MG63 (cell line): ENCODE results near the gene ATL2. TPM values are rescaled to one million over a fixed set of nuclear protein-coding genes. Genes with fewer than 3 reads are reported as not detected.
"Not testable (repeated sequence)": the region's sequence is repeated elsewhere in the genome, so short reads cannot be mapped to it uniquely, and the experiment has no call there.

ENCODE experiments used
- DNase-seq: peaks from one replicate; pipeline ENCODE4 v3.0.0-alpha.2; 2020
- H3K27me3 ChIP-seq: fragments of 250-450 bp; sonication (Bioruptor Pico); 2 replicates; pipeline ENCODE4 v1.5.1; 2020; ENCODE audit warnings: mild to moderate bottlenecking, moderate library complexity
- H3K36me3 ChIP-seq: fragments of 250-450 bp; sonication (Bioruptor Pico); 2 replicates; pipeline ENCODE4 v1.5.1; 2020; ENCODE audit warnings: mild to moderate bottlenecking, moderate library complexity
- H3K4me3 ChIP-seq: fragments of 250-450 bp; sonication (Bioruptor Pico); 2 replicates; pipeline ENCODE4 v1.5.1; 2020; ENCODE audit warnings: mild to moderate bottlenecking, moderate library complexity
- H3K9me3 ChIP-seq: fragments of 250-450 bp; sonication (Bioruptor Pico); 2 replicates; pipeline ENCODE4 v1.5.1; 2020; ENCODE audit warnings: mild to moderate bottlenecking, moderate library complexity
- total RNA-seq: library from RNA; depleted of rRNA; stranded (reverse); fragments of >200 nt; shearing (Covaris generic); gene quantifications from 2 replicates; pipeline ENCODE4 v1.2.3, GENCODE V29; 2014; ENCODE audit warnings: low replicate concordance

Gene ATL2
- total RNA-seq, 1 experiment from 2014 or later, result 26.1 TPM

GRCh38 chr2:38308821-38309220 lies 68.3 kb downstream of the ATL2 start:
- H3K36me3 ChIP-seq, result peaks cover 50% of the 10 kb centered on the region
- no peak overlapping the region for H3K4me3 ChIP-seq
- DNase-seq, result no peak
- H3K27me3 ChIP-seq, result no peaks in the 10 kb centered on the region
- no peaks in the 10 kb centered on the region for H3K9me3 ChIP-seq

GRCh38 chr2:38301969-38302702 lies 74.9 kb downstream of the ATL2 start:
- H3K27me3 ChIP-seq, result no peaks in the 10 kb centered on the region
- no peaks in the 10 kb centered on the region for H3K9me3 ChIP-seq
- DNase-seq, result peak; percentile 16
- peaks cover 39% of the 10 kb centered on the region for H3K36me3 ChIP-seq
- H3K4me3 ChIP-seq, result no peak overlapping the region

GRCh38 chr2:38301340-38301968 lies 75.6 kb downstream of the ATL2 start:
- DNase-seq, result no peak
- H3K36me3 ChIP-seq, result peaks cover 46% of the 10 kb centered on the region

GRCh38 chr2:38298539-38298938 lies 78.5 kb downstream of the ATL2 start:
- Histone ChIP-seq H3K27me3 (no peaks in the 10 kb centered on the region), H3K9me3 (no peaks in the 10 kb centered on the region), H3K4me3 (no peak overlapping the region), H3K36me3 (peaks cover 51% of the 10 kb centered on the region)
- DNase-seq, result no peak

More at GRCh38 chr2:38301340-38301968, 75.6 kb downstream of the ATL2 start:
- Histone ChIP-seq H3K27me3 (no peaks in the 10 kb centered on the region), H3K9me3 (no peaks in the 10 kb centered on the region), H3K4me3 (no peak overlapping the region)

- Histone ChIP-seq H3K4me3 (no peak overlapping the region), H3K36me3 (peaks cover 45% of the 10 kb centered on the region), H3K9me3 (no peaks in the 10 kb centered on the region), H3K27me3 (no peaks in the 10 kb centered on the region)
- no peak for DNase-seq
Observed at GRCh38 chr2:38296197-38296780, 80.8 kb downstream of the ATL2 start.

- Histone ChIP-seq H3K4me3 (no peak overlapping the region), H3K27me3 (no peaks in the 10 kb centered on the region), H3K36me3 (peaks cover 43% of the 10 kb centered on the region), H3K9me3 (no peaks in the 10 kb centered on the region)
- no peak for DNase-seq
Observed at GRCh38 chr2:38294597-38294996, 82.5 kb downstream of the ATL2 start.

GRCh38 chr2:38293152-38293865 lies 83.8 kb downstream of the ATL2 start:
- H3K9me3 ChIP-seq, result no peaks in the 10 kb centered on the region
- H3K27me3 ChIP-seq, result no peaks in the 10 kb centered on the region
- no peak overlapping the region for H3K4me3 ChIP-seq
- DNase-seq, result no peak
- H3K36me3 ChIP-seq, result peaks cover 33% of the 10 kb centered on the region

- H3K36me3 ChIP-seq, result peaks cover 6% of the 10 kb centered on the region
- H3K9me3 ChIP-seq, result no peaks in the 10 kb centered on the region; the same call in 1 of the 2 replicates
- no peaks in the 10 kb centered on the region for H3K27me3 ChIP-seq
- DNase-seq, result no peak
- no peak overlapping the region for H3K4me3 ChIP-seq
Observed at GRCh38 chr2:38290332-38290731, 86.7 kb downstream of the ATL2 start.

- no peak for DNase-seq
- H3K36me3 ChIP-seq, result no peaks in the 10 kb centered on the region
- H3K9me3 ChIP-seq, result no peaks in the 10 kb centered on the region; the same call in 1 of the 2 replicates
- H3K27me3 ChIP-seq, result no peaks in the 10 kb centered on the region
- H3K4me3 ChIP-seq, result no peak overlapping the region
Observed at GRCh38 chr2:38284971-38285370, 92.1 kb downstream of the ATL2 start.

GRCh38 chr2:38281095-38281742 lies 95.9 kb downstream of the ATL2 start:
- Histone ChIP-seq H3K9me3 (no peaks in the 10 kb centered on the region), H3K27me3 (no peaks in the 10 kb centered on the region), H3K4me3 (no peak overlapping the region), H3K36me3 (no peaks in the 10 kb centered on the region)
- DNase-seq, result no peak

GRCh38 chr2:38279201-38279600 lies 97.9 kb downstream of the ATL2 start:
- H3K27me3 ChIP-seq, result no peaks in the 10 kb centered on the region
- no peak overlapping the region for H3K4me3 ChIP-seq
- no peaks in the 10 kb centered on the region for H3K36me3 ChIP-seq
- H3K9me3 ChIP-seq, result no peaks in the 10 kb centered on the region
- no peak for DNase-seq

- DNase-seq, H3K9me3 ChIP-seq, H3K4me3 ChIP-seq, H3K36me3 ChIP-seq, H3K27me3 ChIP-seq: not testable (repeated sequence)
Observed at GRCh38 chr2:38278117-38278438, 99.0 kb downstream of the ATL2 start.

GRCh38 chr2:38277245-38278116 lies 99.6 kb downstream of the ATL2 start:
- Histone ChIP-seq H3K27me3 (no peaks in the 10 kb centered on the region), H3K9me3 (no peaks in the 10 kb centered on the region), H3K36me3 (no peaks in the 10 kb centered on the region), H3K4me3 (no peak overlapping the region)
- DNase-seq, result no peak

GRCh38 chr2:38274286-38275276 lies 102.5 kb downstream of the ATL2 start:
- H3K27me3 ChIP-seq, result no peaks in the 10 kb centered on the region
- DNase-seq, result no peak
- H3K4me3 ChIP-seq, result no peak overlapping the region
- no peaks in the 10 kb centered on the region for H3K9me3 ChIP-seq
- H3K36me3 ChIP-seq, result no peaks in the 10 kb centered on the region

- no peak overlapping the region for H3K4me3 ChIP-seq
- H3K36me3 ChIP-seq, result no peaks in the 10 kb centered on the region
- H3K9me3 ChIP-seq, result no peaks in the 10 kb centered on the region
- no peak for DNase-seq
- no peaks in the 10 kb centered on the region for H3K27me3 ChIP-seq
Observed at GRCh38 chr2:38271697-38272096, 105.4 kb downstream of the ATL2 start.
